Stimulated activated CD8-positive, alpha-beta memory T cell treated with anti-CD3 and anti-CD28 coated beads, Interleukin-15, amount 100 ng/mL, for 4 hours (primary cell): ENCODE data around the gene DNMT3L.
"Not testable (repeated sequence)": the region's sequence is repeated elsewhere in the genome, so short reads cannot be mapped to it uniquely, and the experiment has no call there.

Experiments
- DNase-seq, 2 donors: peaks; one replicate each; pipeline ENCODE4 v3.0.0-alpha.2; 2020; ENCODE audit warnings: low read depth in 2 of 2

Gene DNMT3L

DNA sequence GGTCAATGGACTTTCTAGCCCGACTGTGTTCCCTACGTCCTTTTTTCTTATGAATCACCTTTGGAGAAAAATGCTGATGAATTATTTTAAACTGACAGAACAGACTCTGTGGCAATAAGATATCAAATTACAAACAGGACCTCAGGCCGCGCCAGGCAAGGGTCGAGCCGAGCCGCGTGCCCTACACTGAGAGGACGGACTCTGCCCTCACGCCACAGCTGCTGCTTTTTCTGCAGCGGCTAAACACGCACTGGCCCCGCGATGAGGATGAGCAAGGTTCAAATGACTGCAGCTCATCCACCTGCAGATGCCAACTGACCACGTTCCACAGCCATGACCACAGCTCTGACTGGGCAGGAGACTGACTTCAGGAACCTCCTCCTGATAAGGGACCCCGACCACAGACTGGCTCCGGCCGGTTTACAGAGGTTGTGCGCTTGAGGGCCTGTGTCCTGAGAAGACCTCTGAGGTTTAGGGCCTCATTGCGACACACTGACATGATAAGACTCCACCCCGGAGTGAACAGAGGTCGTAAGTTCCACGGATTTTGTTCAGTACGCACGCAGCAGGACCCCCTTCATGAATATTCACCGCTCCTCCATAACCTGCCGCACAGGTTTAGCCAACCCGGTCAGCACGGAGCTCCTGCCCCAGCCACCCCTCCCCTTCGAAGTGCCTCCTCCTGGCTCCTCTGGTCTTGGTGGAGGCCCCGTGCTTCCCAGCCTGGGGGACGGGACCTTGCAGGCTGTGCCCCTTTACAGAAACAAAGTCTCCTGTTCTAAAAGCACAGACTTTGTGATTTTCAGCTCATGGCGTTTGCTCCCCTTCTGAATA is 12.3 kb downstream of the DNMT3L start:
- not testable (repeated sequence) for DNase-seq

DNA sequence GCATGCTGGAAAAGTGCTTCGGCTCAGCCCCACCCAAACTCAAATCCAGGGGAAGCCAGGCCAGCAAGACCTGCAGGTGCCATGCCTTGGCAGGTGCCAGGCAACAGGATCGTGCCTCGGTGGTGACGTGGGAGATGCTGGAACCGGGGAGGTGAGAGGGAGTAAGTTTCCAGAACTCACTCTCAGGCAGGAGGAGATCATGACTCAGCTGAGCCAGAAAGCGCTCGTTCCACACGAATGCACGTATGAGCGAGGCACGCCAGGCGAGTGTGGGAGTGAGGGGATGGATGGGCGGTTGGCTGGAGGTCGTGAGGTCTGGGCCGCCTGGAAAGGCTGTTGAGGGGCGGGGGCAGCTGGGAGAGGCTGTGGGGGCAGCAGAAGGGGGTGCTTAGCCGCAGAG is 13.8 kb downstream of the DNMT3L start:
- not testable (repeated sequence) for DNase-seq

DNA sequence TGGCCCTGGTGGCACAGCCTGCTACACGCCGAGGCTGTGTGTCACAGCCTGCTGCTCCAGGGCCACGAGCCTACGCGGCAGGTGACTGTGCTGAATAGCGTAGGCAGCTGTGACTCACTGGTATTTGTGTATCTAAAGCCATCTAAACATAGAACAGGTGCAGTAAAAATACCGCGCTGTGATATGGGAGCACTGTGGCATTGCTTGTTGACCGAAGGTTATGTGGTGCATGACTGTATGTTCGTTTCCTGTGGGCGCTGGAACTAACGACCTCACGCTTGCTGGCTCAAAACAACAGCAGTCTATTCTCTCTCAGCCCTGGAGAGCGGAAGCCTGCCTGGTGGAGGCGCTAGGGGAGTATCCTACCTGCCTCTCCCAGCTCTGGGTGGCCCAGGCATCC is 17.7 kb downstream of the DNMT3L start:
- DNase-seq: not testable (repeated sequence)

DNA sequence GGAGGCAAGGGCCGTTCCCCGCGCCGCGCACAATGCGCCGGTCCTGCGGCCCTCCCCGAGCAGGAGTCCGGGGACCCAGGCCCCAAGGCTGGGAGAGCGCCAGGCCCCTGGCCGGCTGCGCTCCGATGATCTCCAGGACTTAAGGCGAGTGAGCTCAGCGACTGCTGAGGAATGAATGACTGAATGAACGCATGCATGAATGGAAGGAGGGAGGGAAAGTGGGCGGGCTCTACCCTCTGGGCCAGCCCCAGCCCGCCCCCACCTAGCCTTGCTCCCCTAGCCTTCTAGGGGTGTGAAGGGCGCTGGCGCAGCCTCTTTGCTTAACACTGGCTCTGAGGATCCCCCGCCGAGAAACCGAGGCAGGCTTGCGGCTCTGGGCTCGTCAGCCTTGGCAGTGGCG is 20.4 kb downstream of the DNMT3L start:
- DNase-seq: not testable (repeated sequence)

DNA sequence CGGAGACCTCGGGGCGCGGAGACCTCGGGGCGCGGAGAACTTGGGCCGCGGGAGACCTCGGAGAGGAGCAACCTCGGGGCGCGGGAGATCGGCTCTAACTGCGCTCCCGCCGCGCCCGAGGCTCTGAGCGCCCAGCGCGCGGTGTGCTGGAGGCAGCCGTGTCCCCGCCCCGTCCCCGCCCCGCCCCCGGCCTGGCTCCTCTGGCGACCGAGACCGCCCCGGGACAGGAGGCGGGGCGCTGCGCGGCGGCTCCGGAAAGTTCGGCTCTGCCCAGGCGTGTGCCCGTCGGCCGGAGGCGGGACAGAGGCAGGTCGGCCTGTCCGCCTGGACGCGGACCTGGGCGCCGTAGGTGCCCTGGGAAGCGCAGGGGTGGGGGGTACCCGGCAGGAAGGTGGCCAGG is 20.9 kb downstream of the DNMT3L start, which contains the start of gene ICOSLG:
Gene ICOSLG, minus strand, starts transcription at position 102 of the 400 bp plus-strand sequence. CDS start 126 bp downstream, outside the sequence.
- DNase-seq: not testable (repeated sequence)

DNA sequence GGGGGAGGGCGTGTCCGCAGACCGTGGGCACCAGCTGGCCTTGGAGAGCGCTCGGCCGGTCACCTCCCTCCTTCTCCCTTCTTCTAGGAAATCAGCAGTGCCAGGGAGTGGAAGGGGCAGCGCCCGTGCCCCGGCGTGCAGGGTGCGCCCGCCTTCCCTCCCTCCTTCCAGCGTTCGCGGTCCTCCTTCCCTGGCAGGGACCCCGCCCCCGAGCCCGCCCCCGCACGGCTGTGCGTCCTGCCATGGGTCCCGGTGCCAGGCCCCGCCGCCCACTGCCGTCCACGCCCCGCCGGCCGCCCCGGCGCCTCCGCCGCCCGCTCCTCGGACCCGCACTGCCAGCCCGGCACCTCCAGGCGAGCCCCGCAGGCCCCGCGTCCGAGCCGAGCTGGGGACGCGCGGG is 21.3 kb downstream of the DNMT3L start:
- not testable (repeated sequence) for DNase-seq

DNA sequence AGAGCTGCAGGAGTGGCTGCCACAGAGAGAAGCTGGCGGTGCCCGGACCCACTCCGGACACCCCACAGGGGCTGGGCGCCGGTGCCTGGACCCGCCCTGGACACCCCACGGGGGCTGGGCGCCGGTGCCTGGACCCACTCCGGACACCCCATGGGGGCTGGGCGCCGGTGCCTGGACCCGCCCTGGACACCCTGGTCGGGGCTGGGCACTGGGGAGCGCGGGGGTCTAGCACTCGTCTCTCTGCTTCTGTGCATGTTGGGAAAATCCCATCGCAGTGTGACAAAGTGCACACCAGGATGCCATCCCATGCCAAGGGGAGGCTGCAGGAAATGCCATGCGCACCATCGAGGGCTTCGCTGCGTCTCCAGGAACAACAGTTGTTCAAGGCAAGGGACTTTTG is 32.1 kb downstream of the DNMT3L start:
- DNase-seq: not testable (repeated sequence)

DNA sequence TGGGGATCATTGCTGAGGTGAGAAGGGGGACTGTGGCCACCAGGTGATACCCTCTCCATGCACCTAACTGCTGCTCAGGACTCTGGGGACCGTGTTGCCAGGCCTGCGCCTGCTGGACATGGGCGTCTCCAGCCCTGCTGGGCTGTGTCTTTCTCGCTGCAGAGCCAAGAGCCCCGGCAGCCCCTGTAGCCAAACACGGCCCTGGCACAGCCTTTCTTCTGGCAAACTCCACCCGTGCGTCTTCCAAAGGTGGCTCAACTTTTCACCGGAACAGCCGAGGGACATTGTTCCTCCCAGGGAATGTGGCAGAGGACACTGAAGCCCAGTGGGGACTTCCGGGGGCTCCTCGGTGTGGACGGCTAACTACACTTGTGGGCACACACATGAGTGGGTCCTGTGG is 33.6 kb downstream of the DNMT3L start:
- not testable (repeated sequence) for DNase-seq

DNA sequence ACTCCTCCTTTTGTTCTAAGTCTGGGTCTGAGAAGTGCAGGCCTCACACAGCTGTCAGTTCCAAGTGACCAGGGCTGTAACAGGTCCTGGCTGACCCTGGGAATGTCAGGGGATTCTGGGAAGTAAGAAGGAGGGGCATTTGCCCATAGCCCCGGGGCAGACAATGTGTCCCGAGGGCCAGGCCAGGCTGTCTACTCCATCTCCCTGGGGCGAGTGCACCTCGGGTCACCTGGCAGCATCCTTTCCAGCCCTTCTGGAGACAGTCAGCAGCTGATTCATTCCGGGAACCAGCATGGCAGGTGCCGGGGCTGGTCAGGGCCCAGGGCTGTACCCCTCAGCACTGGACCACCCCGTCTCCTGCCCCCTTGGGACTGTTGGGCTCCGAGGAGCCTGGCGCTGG is 34.1 kb downstream of the DNMT3L start:
- DNase-seq: not testable (repeated sequence)

DNA sequence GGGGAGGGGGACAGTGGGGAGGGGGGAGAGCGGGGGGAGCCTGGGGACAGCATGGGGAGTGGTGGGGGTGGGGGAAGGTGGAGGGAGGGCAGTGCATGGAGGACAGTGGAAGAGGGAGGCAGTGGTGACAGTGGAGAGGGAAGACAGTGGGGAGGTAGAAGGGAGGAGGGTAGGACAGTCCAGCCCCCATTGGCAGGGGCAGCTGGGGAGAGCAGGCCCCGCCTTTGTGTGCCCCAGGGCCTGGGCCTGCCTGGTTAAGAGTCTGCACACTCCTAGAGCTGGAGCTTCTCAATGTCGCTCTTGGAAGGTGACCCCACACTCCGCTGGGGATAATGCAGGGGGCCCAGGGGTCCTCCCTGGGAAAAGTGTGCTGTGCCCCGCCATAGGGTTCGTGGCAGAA is 36.1 kb downstream of the DNMT3L start:
- not testable (repeated sequence) for DNase-seq

DNA sequence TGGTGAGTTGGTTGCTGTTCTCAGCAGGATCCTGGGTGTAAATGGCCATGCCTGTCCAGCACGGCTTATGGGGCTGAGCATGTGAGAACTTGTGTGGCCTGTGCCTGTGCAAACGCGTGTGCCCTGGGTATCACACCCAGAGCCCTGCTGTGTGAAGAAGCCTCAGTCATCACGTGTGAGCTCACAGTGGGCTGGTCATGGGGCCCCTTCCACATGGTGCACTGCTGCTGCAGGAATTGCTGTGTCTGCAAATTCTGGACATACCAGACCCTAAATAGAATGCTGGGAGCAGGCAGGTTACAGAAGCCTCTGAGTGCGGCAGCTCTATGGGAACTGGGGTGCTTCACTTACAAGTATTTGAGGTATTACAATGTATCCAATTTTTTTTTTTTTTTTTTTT is 38.4 kb downstream of the DNMT3L start:
- DNase-seq: not testable (repeated sequence)

DNA sequence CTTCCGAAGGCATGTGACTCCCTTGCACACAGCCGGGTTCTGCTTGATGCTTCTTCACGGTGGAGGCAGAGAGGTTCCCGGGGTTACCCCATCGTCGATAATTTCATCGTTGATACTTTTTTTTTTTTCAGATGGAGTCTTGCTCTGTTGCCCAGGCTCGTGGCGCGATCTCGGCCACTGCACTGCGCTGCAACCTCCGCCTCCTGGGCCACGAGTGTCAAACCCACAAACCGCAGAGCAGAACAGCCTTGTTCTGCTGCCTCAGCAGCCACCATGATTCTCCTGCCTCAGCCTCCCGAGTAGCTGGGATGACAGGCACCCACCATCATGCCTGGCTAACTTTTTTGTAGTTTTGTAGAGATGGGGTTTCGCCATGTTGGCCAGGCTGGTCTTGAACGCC is 41.0 kb downstream of the DNMT3L start:
- DNase-seq: not testable (repeated sequence)

DNA sequence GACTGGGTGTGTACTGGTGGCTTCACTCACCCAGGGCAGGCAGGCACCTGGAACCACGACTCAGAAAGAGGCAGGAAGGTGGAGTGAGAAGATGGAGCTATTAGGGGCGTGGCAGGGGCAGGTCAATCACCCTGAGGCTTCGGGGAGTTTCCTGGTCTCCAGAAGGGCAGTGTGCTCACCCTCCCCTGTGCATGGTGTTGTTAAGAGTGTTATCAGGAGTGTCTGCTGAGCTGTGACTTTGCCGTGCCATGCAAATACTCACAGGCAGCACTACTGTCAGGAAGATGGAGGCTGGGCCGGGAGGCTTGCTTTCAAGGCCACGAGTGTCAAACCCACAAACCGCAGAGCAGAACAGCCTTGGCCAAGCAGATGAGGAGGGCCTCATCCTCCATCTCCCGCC is 43.2 kb downstream of the DNMT3L start:
- DNase-seq: not testable (repeated sequence)

DNA sequence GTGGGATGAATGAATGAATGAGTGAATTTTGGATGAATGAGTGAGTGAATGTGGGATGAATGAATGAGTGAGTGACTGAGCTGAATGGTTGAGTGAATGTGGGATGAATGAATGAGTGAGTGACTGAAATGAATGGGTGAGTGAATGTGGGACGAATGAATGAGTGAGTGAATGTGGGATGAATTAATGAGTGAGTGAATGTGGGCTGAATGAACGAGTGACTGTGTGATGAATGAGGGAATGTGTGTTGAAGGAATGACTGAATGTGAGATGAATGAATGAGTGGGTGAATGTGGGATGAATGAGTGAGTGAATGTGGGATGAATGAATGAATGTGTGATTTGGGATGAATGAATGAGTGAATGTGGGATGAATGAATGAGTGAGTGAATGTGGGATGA is 49.7 kb downstream of the DNMT3L start:
- DNase-seq: not testable (repeated sequence)

DNA sequence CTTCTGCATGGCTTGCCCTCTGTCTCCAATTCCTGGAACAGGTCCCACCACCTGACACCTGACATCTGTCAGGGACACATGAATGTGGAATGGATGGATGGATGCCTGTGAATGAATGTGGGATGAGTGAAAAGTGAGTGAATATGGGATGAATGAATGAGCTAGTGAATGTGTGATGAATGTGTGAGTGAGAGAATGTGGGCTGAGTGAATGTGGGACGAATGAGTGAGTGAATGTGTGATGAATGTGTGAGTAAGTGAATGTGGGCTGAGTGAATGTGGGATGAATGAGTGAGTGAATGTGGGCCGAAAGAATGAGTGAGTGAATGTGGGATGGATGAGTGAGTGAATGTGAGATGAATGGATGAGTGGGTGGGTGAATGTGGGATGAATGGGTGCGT is 50.1 kb downstream of the DNMT3L start:
- not testable (repeated sequence) for DNase-seq

DNA sequence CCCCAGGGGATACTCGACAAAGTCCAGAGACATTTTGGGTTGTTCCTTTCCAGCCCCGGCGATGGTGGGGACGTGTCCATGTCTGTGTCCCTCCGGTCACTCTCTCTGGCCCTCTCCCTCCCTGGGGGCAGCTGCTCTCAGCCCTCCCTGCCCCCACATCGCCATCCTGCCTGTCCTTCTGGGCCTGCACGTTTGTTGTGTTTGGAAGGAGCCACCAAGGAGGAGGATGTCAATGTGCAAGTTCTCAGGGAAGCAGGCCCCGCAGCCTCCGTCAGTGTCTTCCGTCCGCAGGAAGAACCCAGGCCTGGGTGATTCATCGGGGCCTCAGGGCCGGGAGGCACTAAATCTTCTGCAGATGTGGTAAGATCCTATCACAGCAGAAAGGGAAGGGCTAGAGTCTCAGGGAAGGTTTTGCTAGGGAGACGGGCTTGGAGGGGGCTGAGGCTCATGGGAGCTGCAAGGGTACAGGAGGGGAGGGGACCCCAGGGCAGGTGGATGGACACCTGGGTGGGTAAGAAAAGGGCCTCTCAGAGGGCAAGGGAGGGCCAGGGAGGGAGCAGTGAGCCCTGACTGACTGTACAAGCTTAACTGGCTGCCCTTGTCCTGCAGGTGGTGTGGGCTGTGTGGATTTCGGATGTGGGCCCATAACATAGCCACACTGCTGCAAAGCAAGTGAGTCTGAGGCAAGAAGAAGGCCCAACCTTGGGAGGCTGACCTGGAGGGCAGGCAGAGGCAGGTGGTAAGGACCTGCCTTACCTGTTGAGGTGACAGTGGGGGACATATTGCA is 53.6 kb downstream of the DNMT3L start:
- not testable (repeated sequence) for DNase-seq

DNA sequence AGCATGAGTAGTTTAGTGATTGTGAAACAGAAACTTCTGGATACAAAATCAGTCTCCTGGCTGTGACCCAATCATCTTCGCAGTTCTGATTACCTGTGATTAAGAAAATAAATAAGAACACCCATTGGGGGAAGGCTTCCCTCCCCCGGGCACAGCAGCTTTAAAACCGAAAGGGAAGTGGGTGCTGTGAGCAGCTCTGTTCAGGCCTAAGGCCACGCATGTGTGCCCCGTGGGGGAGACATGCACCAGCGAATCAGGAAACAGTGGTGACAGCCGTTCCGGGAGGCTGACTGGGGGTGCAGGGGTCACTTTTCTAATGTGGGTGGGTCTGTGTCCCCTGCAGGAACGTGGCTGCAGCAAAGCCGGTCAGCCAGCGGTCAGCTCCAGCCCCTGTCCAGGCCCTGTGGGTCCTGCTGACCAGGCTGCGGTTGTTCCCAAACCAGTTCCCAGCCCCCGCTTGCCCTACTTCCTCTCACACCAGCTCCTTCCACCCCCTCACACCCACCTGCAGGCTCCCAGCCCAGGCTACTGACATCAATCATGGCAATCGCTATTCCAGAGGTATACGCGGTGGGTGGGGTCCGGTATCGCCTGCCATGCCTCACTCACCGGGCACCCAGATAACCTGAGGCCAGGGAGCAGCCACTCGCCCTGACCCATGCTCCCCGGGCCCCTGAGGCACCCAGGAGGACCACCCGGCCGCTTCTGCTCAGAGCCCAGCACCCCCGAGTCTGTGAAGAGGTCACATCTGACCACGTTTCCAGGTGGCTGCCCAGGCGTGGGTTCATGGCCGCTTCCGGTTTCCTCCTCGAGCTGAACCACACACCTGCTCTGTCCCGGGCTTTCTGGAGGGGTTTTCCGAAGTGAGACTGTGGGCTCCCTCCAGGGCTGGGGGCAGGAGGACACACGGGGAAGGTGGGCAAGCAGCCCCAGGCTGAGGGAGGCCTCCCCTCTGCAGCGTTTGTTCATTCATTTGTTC is 54.7 kb downstream of the DNMT3L start:
- DNase-seq: not testable (repeated sequence)

DNA sequence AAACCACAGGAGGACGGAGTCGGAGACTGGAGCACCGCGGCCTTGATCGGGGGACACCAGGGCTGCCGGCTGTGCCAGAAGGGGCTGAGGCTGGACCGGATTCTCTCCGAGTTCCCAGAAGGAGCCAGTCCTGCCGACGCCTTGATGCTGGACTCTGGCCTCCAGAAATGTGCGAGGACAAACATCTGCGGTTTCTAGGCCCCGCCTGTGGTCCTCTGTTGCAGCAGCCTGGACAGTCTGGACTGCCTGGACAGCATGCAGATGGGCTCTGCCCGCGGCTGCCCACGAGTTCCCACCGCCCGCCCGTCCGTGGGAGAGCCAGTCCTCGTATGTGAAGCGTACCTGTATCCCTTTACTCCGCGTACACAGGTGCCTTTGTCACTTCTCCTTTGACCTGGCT is 55.5 kb downstream of the DNMT3L start:
- not testable (repeated sequence) for DNase-seq

DNA sequence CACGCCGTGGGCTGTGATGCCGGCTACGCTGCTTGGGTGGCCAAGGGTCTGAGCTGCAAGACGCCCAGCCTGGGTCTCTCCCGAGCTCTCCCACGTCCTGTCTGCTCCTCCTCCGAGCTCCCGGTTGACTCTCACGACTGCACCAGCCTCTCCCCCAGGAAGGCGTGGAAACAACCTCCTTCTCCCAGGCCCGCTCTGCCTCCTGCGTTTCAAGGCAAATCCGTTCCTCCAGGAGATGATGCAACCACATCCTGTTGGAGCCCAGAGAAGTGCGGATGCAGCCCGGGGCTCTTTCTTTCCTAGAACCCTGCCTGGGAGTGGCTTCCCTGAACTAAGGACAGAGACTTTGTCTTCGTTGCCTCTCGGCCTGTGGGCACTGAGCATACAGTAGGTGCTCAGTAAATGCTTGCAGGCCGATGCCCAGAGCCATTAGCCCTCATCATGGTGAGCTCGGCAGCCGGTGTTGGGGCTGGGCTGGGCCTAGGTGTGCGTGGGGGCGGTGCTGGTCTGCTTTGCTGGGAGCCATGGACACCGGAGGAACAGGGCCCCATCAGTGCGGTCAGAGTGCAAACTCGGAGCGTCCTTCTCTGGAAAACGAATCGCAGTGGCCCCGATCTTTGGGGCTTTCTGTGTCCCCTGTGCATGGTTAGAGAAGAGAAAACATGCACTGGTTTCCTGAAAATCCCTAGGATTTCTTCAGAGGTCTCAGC is 59.0 kb downstream of the DNMT3L start:
- DNase-seq: not testable (repeated sequence)

DNA sequence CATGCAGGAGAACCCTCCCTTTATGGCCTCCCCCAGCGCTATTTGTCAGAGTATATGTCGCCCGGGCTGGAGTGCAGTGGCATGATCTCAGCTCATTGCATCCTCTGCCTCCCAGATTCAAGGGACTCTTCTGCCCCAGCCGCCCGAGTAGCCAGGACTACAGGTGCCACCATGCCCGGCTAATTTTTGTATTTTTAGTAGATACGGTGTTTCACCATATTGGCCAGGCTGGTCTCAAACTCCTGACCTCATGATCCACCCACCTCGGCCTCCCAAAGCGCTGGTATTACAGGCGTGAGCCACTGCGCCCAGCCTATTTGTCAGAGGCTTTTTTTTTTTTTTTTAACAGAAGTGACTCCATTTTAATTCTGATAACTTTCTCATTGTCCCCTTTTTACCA is 61.7 kb downstream of the DNMT3L start:
- DNase-seq: not testable (repeated sequence)

DNA sequence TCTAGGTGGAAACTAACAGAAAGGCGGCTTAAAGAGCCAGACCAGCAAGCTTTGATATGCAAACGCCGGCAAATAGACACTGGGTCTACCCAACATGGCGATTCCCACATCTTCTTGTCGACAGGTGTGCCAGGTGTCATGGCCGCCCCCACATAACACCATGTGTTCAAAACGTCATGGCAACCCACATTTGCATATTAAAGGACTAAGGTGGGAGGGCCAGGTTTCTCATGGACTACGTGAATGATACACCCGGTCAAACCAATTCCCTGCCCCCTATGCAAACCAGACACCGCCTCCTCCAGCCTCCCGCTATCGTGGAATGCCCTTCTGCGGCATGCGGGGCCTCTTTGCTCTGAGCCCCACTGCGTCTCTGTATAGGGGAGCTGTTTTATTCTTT is 62.2 kb downstream of the DNMT3L start:
- no peak for DNase-seq
